Measurements from ENCODE around the gene MAN2A1.
A peak's percentile ranks its signal among the peaks of the same experiment; 100 is the strongest.

Gene MAN2A1

DNA sequence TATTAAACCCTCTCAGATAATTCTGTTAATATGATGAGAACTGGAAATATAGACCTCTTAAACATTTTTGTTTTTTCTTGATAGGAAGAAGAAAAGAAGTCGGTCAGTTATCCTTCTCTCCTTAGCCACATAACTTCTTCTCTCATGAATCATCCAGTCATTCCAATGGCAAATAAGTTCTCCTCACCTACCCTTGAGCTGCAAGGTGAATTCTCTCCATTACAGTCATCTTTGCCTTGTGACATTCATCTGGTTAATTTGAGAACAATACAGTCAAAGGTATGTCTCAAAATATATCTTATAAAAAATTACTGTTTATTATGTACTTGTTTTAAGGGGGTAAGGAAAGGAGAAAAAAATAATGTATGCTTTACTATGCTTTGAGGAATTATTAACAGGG is 165.3 kb downstream of the MAN2A1 start:
- H3K36me3 Mint-ChIP-seq (ENCODE audit: low read depth) = peaks cover 88% of the 10 kb centered on the region
- DNase-seq = no peak
- no peaks in the 10 kb centered on the region for H3K27me3 Mint-ChIP-seq
- no peak overlapping the region for H3K27ac Mint-ChIP-seq
- H3K4me3 Mint-ChIP-seq = no peak overlapping the region
- peaks cover 3% of the 10 kb centered on the region for H3K9me3 Mint-ChIP-seq
- peaks cover 79% of the 10 kb centered on the region for H3K4me1 Mint-ChIP-seq (ENCODE audit: low read depth)

DNA sequence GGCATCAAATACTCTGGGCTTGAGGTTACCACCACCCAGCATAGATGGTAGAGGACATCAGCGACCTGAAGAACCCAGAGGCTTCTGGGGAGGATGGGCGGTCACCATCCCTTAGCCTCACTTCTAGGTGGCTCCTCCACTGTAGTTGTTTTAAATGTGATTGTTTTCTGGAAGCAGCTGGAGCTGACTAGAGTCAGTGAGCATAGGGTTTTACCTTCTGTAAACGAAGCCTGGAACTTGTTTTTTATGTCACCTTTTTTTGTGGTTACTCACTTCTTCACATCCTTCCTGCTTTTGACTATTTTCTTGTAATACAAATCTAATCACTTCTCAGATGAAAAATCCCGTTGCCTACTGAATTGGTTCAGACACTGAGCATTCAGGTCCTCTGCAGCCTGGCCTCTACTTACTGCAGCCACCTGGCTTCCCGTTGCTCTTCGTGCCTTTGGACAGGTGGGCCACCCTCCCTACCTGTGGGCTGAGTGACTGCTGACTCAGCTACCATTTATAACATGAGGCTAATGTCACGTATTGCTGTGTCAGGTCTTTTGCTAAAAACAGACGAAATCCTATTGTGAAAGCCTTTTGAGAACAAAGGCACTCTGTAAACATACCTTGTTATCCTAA is 167.8 kb downstream of the MAN2A1 start:
- no peak for DNase-seq
- H3K4me1 Mint-ChIP-seq (ENCODE audit: low read depth) = peaks cover 72% of the 10 kb centered on the region
- H3K36me3 Mint-ChIP-seq (ENCODE audit: low read depth) = peaks cover 87% of the 10 kb centered on the region
- H3K4me3 Mint-ChIP-seq = peak overlapping the region; percentile 21
- no peaks in the 10 kb centered on the region for H3K27me3 Mint-ChIP-seq
- H3K9me3 Mint-ChIP-seq = no peaks in the 10 kb centered on the region
- peak overlapping the region; percentile 78 for H3K27ac Mint-ChIP-seq

DNA sequence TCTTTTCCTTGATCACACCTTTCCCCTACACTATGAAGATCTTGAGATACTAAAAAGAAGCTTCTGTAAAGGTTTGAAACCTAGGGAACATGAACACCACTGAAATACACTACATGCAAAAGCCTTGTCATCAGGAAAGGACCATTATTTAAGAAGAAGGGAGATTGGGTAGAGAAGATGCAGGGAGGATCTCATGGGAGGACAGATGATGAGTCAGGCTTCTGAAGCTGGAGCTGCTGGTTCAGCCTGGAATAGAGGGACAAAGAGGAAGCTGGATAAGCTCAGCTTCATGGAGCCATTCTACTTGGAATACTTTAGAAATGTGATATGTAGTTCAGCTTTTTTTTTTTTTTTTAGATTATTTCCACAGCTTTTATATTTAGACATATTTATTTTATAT is 169.8 kb downstream of the MAN2A1 start:
- Mint-ChIP-seq H3K4me3 (no peak overlapping the region), H3K27me3 (no peaks in the 10 kb centered on the region), H3K36me3 (ENCODE audit: low read depth) (peaks cover 91% of the 10 kb centered on the region), H3K27ac (no peak overlapping the region), H3K4me1 (ENCODE audit: low read depth) (peaks cover 74% of the 10 kb centered on the region), H3K9me3 (no peaks in the 10 kb centered on the region)
- no peak for DNase-seq

GRCh38 chr5:109862301-109862700 is 172.6 kb downstream of the MAN2A1 start:
- Mint-ChIP-seq H3K27ac (no peak overlapping the region), H3K4me3 (no peak overlapping the region), H3K4me1 (ENCODE audit: low read depth) (peaks cover 73% of the 10 kb centered on the region), H3K36me3 (ENCODE audit: low read depth) (peaks cover 92% of the 10 kb centered on the region), H3K9me3 (no peaks in the 10 kb centered on the region), H3K27me3 (no peaks in the 10 kb centered on the region)
- DNase-seq = no peak

DNA sequence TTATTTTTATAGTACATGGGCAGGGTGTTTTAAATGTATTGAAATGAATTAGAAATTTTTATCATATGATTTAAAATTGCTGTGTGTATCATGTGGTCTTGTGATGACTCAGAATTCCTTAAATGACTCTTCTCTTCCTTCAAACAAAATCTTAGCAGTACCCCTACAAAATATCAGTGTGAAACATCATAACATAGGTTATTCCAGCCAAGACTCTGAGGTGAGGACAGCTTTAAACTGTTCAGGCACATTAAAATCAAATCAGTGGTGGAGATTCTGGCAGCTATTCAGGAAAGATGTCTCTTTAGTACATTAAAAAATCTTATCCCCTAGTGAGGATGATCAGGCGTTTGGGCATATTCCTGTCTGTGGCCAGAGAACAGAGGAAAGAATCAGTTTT is 174.0 kb downstream of the MAN2A1 start:
- Mint-ChIP-seq H3K27ac (peak overlapping the region; percentile 39), H3K27me3 (no peaks in the 10 kb centered on the region), H3K9me3 (no peaks in the 10 kb centered on the region), H3K36me3 (ENCODE audit: low read depth) (peaks cover 92% of the 10 kb centered on the region), H3K4me1 (ENCODE audit: low read depth) (peaks cover 72% of the 10 kb centered on the region), H3K4me3 (no peak overlapping the region)
- DNase-seq = no peak

- H3K27ac Mint-ChIP-seq = no peak overlapping the region
- DNase-seq = no peak
- H3K36me3 Mint-ChIP-seq (ENCODE audit: low read depth) = peaks cover 88% of the 10 kb centered on the region
- H3K4me3 Mint-ChIP-seq = no peak overlapping the region
- peaks cover 71% of the 10 kb centered on the region for H3K4me1 Mint-ChIP-seq (ENCODE audit: low read depth)
- H3K27me3 Mint-ChIP-seq = no peaks in the 10 kb centered on the region
- no peaks in the 10 kb centered on the region for H3K9me3 Mint-ChIP-seq
These were observed 175.9 kb downstream of the MAN2A1 start for GRCh38 chr5:109865637-109866036.

DNA sequence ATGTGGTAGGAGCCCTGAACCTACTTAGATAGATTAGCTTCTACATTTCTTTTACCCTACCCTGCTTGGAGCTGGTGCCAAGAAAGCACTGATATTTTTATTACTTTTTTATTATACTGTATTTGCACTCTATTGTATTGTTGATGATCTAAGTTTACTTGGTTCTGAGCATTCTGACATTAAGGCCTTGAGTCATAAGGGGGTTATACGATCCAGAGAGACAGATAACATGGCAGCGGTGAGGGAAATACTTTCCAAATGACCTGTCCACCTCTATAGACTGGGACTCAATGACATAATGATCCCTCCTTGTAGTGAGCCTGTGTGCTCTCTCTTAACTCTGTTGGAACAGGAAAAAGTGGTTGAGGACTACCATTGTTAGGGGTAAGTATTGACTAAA is 176.3 kb downstream of the MAN2A1 start:
- H3K36me3 Mint-ChIP-seq (ENCODE audit: low read depth) = peaks cover 86% of the 10 kb centered on the region
- H3K27me3 Mint-ChIP-seq = no peaks in the 10 kb centered on the region
- no peaks in the 10 kb centered on the region for H3K9me3 Mint-ChIP-seq
- DNase-seq = no peak
- H3K4me3 Mint-ChIP-seq = no peak overlapping the region
- peaks cover 71% of the 10 kb centered on the region for H3K4me1 Mint-ChIP-seq (ENCODE audit: low read depth)
- no peak overlapping the region for H3K27ac Mint-ChIP-seq

- no peaks in the 10 kb centered on the region for H3K9me3 Mint-ChIP-seq
- H3K4me3 Mint-ChIP-seq = no peak overlapping the region
- no peak for DNase-seq
- H3K4me1 Mint-ChIP-seq (ENCODE audit: low read depth) = peaks cover 55% of the 10 kb centered on the region
- H3K36me3 Mint-ChIP-seq (ENCODE audit: low read depth) = peaks cover 61% of the 10 kb centered on the region
- no peaks in the 10 kb centered on the region for H3K27me3 Mint-ChIP-seq
- peak overlapping the region; percentile 53 for H3K27ac Mint-ChIP-seq
These were observed 179.0 kb downstream of the MAN2A1 start for GRCh38 chr5:109868737-109869136.

GRCh38 chr5:109873687-109874086 is 184.0 kb downstream of the MAN2A1 start:
- peaks cover 47% of the 10 kb centered on the region for H3K4me1 Mint-ChIP-seq (ENCODE audit: low read depth)

DNA sequence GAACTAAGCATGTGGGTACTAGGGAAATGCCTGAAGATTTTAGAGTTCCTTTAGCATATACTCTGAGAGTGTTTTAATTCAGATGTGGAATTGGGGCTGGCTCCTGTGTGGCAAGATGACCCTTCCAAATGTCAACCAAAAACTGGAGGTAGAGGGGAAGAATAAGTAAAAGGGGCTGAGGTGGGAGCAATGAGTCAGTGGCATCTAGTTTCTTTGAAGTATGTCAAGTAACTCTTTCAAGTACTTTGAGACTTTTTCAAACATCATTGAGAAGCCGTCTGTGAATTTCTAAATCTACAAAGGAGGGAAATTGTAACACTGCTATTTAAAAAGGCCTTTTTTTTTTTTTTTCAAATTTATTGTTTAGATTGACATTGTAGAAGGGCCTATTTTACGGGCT is 184.4 kb downstream of the MAN2A1 start:
- Mint-ChIP-seq H3K4me3 (no peak overlapping the region), H3K4me1 (ENCODE audit: low read depth) (peaks cover 43% of the 10 kb centered on the region)

More at GRCh38 chr5:109873687-109874086, 184.0 kb downstream of the MAN2A1 start:
- H3K9me3 Mint-ChIP-seq = no peaks in the 10 kb centered on the region
- no peak for DNase-seq
- peaks cover 15% of the 10 kb centered on the region for H3K36me3 Mint-ChIP-seq (ENCODE audit: low read depth)
- H3K27me3 Mint-ChIP-seq = no peaks in the 10 kb centered on the region
- H3K27ac Mint-ChIP-seq = no peak overlapping the region
- H3K4me3 Mint-ChIP-seq = no peak overlapping the region

GRCh38 chr5:109876030-109876725 is 186.5 kb downstream of the MAN2A1 start:
- Mint-ChIP-seq H3K9me3 (no peaks in the 10 kb centered on the region), H3K27me3 (no peaks in the 10 kb centered on the region), H3K36me3 (ENCODE audit: low read depth) (no peaks in the 10 kb centered on the region), H3K4me3 (no peak overlapping the region), H3K4me1 (ENCODE audit: low read depth) (peaks cover 40% of the 10 kb centered on the region), H3K27ac (no peak overlapping the region)
- DNase-seq = no peak

More for the DNA sequence above, 184.4 kb downstream of the MAN2A1 start:
- peaks cover 11% of the 10 kb centered on the region for H3K36me3 Mint-ChIP-seq (ENCODE audit: low read depth)
- no peaks in the 10 kb centered on the region for H3K27me3 Mint-ChIP-seq
- peak overlapping the region; percentile 56 for H3K27ac Mint-ChIP-seq
- DNase-seq = no peak
- H3K9me3 Mint-ChIP-seq = no peaks in the 10 kb centered on the region

DNA sequence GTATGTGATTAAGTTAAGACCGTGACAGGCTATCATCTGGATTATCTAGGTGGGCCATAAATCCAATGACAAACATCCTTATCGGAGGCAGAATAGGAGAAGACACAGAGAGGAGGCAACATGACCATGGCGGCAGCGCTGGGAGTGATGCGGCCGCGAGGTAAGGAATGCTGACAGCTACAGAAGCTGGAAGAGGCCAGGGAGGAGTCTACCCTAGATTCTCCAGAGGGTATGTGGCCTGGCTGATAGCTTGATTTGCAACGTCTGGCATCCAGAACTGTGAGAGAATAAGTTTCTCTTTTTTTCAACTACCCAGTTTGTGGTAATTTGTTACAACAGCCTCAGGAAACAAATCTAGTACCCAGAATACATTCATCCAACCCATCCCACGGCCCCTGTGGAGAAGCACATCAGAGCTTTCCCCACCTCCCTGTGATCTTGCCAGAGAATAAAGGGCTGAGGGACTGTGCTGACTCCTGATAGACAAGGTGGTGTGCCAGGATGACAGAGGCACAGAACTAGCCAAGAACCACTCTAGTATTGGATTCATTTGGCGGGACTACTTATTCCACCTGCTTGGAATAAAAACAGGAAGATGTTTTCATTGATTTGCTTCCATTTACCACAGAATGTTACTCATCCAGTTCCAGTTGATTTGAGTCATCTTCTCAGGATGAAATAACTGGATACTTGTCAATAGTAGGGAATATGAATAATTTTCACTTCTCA is 187.4 kb downstream of the MAN2A1 start:
- no peak overlapping the region for H3K4me3 Mint-ChIP-seq
- no peak for DNase-seq
- H3K27ac Mint-ChIP-seq = no peak overlapping the region
- peaks cover 45% of the 10 kb centered on the region for H3K4me1 Mint-ChIP-seq (ENCODE audit: low read depth)
- no peaks in the 10 kb centered on the region for H3K27me3 Mint-ChIP-seq
- H3K36me3 Mint-ChIP-seq (ENCODE audit: low read depth) = no peaks in the 10 kb centered on the region
- H3K9me3 Mint-ChIP-seq = no peaks in the 10 kb centered on the region

- no peaks in the 10 kb centered on the region for H3K27me3 Mint-ChIP-seq
- H3K4me3 Mint-ChIP-seq = no peak overlapping the region
- H3K4me1 Mint-ChIP-seq (ENCODE audit: low read depth) = peaks cover 50% of the 10 kb centered on the region
- H3K36me3 Mint-ChIP-seq (ENCODE audit: low read depth) = no peaks in the 10 kb centered on the region
- no peak overlapping the region for H3K27ac Mint-ChIP-seq
- DNase-seq = no peak
- H3K9me3 Mint-ChIP-seq = no peaks in the 10 kb centered on the region
These were observed 187.9 kb downstream of the MAN2A1 start for GRCh38 chr5:109877670-109878045.

GRCh38 chr5:109878887-109879286 is 189.2 kb downstream of the MAN2A1 start:
- Mint-ChIP-seq H3K27ac (no peak overlapping the region), H3K4me1 (ENCODE audit: low read depth) (peaks cover 52% of the 10 kb centered on the region), H3K27me3 (no peaks in the 10 kb centered on the region), H3K4me3 (no peak overlapping the region), H3K9me3 (no peaks in the 10 kb centered on the region), H3K36me3 (ENCODE audit: low read depth) (no peaks in the 10 kb centered on the region)
- DNase-seq = no peak
